Stomach (tissue), 9 donors: ENCODE measurements around the gene CYCS. TPM values are rescaled to one million over a fixed set of nuclear protein-coding genes. Genes with fewer than 3 reads are reported as not detected.
"Not testable (repeated sequence)": the region's sequence is repeated elsewhere in the genome, so short reads cannot be mapped to it uniquely, and the experiment has no call there.

Experiments
- DNase-seq, 2 donors: peaks; one replicate each; pipeline versions ENCODE4 v3.0.0 to v3.0.0-alpha.2; 2013 to 2019
- H3K27ac ChIP-seq, 5 donors: fragments of 200-600 bp in 4 of 5; sonication (generic) in 4 of 5; one replicate each; pipeline ENCODE4 v1.5.1; 2013 to 2019; ENCODE audit warnings: mild to moderate bottlenecking in 1 of 5, moderate library complexity in 1 of 5
- H3K27me3 ChIP-seq, 3 donors: fragments of 200-600 bp; sonication (generic); one replicate each; pipeline ENCODE4 v1.5.1; 2017 to 2019; ENCODE audit warnings: mixed run types in 1 of 3
- H3K36me3 ChIP-seq, 4 donors: fragments of 200-600 bp; sonication (generic); 1 replicate in 3 of 4; 2 replicates in 1 of 4; pipeline ENCODE4 v1.5.1; 2016 to 2019
- H3K4me1 ChIP-seq, 4 donors: fragments of 200-600 bp; sonication (generic); one replicate each; pipeline ENCODE4 v1.5.1; 2016 to 2019
- H3K4me3 ChIP-seq, 4 donors: fragments of 200-600 bp; sonication (generic) in 3 of 4; one replicate each; pipeline ENCODE4 v1.5.1; 2016 to 2019; ENCODE audit warnings: mild to moderate bottlenecking in 1 of 4
- H3K9me3 ChIP-seq, 4 donors: fragments of 200-600 bp; sonication (generic); one replicate each; pipeline ENCODE4 v1.5.1; 2016 to 2019
- EP300 ChIP-seq: sonication (generic); formaldehyde crosslinking; IDR thresholded peaks from one replicate; pipeline ENCODE4 v1.6.1; 2017; ENCODE audit warnings: antibody characterized with exemption
- POLR2A ChIP-seq, 4 donors: fragments of 450-650 bp; IDR thresholded peaks; one replicate each; pipeline ENCODE4 v1.6.1; 2016; ENCODE audit warnings: antibody characterized with exemption in 4 of 4, control low read depth in 2 of 4, mild to moderate bottlenecking in 1 of 4, moderate library complexity in 1 of 4
- POLR2AphosphoS5 ChIP-seq, 3 donors: sonication (generic); formaldehyde crosslinking; IDR thresholded peaks; one replicate each; pipeline ENCODE4 v1.6.1; 2016; ENCODE audit warnings: antibody characterized with exemption in 3 of 3
- WGBS, 5 donors: extraction: QIAGEN DNeasy Blood & Tissue Kit in 3 of 5; methylation state at CpG; one replicate each; pipeline versions ENCODE4 v1.1.5 to v1.1.7; 2013 to 2018; 5-methylcytosine and 5-hydroxymethylcytosine counted together
- intact Hi-C: fragments of 100-400 bp; cut with DNase I; formaldehyde crosslinking; loops from one replicate; pipeline ENCODE4 v1.15.1; 2023; ENCODE audit warnings: low total_unique reads
- polyA plus RNA-seq, 3 donors: library from polyadenylated mRNA; stranded (reverse); fragments of 200-250 nt; gene quantifications; one replicate each; pipeline ENCODE4 v1.2.3, GENCODE V29; 2013
- total RNA-seq, 5 donors: library from RNA; depleted of rRNA; stranded (reverse); fragments of >200 nt; gene quantifications; one replicate each; pipeline versions ENCODE4 v1.1.0 to v1.2.3, GENCODE V29; 2014 to 2016
- TF ChIP-seq, protein P1 (sequence below), 7 experiments: fragments of 450-650 bp in 4 of 7; fragments of 200-600 bp in 3 of 7; sonication (generic) in 3 of 7; IDR thresholded peaks; one replicate each; pipeline ENCODE4 v1.5.1; 2016 to 2019; ENCODE audit warnings: antibody characterized with exemption in 7 of 7, control low read depth in 2 of 7, mild to moderate bottlenecking in 1 of 7
- donor health status: healthy with polysubstance abuse.
- donor health status: Bipolar disorder and iron deficiency.
- donor health status: healthy.

The CYCS gene
- total and polyA plus RNA-seq, 8 donors = 34.5 to 124 (median 67.7) TPM

DNA sequence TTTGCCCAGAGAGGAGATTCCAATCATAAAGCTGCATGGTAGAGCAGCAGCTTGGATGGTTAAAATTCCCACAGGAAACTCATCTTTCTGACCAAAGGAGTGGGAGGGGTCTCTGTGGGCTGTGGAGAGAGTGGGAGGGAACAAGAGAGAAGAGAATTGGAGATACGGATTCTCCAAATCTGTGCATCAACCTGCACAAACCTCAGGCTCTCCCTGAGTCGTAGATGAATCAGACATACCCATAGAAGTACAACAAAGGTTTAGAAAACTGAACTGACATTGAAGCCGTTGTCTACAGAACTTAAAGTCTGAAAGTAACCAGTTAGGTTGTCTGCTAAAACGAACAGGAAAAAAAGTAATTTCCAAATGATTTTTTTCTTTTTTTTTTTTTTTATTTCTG lies 41.9 kb downstream of the CYCS start:
- H3K4me3 ChIP-seq = no peak overlapping the region
- TF ChIP-seq POLR2A (IDR thresholded peaks at IDR 0.05) (no peak), EP300 (no peak), POLR2AphosphoS5 (IDR thresholded peaks at IDR 0.05) (no peak)
- TF ChIP-seq, protein P1, sequence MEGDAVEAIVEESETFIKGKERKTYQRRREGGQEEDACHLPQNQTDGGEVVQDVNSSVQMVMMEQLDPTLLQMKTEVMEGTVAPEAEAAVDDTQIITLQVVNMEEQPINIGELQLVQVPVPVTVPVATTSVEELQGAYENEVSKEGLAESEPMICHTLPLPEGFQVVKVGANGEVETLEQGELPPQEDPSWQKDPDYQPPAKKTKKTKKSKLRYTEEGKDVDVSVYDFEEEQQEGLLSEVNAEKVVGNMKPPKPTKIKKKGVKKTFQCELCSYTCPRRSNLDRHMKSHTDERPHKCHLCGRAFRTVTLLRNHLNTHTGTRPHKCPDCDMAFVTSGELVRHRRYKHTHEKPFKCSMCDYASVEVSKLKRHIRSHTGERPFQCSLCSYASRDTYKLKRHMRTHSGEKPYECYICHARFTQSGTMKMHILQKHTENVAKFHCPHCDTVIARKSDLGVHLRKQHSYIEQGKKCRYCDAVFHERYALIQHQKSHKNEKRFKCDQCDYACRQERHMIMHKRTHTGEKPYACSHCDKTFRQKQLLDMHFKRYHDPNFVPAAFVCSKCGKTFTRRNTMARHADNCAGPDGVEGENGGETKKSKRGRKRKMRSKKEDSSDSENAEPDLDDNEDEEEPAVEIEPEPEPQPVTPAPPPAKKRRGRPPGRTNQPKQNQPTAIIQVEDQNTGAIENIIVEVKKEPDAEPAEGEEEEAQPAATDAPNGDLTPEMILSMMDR (IDR thresholded peaks at IDR 0.05) = no peak
- H3K27me3 ChIP-seq = peaks cover 0 to 9% (median 0%) of the 10 kb centered on the region in 3 donors
- no peaks in the 10 kb centered on the region for H3K36me3 ChIP-seq
- no peak overlapping the region for H3K27ac ChIP-seq
- intact Hi-C loops = no loop called here
- H3K9me3 ChIP-seq = no peaks in the 10 kb centered on the region
- H3K4me1 ChIP-seq = no peaks in the 10 kb centered on the region
- no peak for DNase-seq
- 75 to 83% (median 79%) methylated on average over 4 of the region's 4 CpGs for WGBS, 5 donors

- H3K36me3 ChIP-seq, intact Hi-C loops, H3K4me3 ChIP-seq, DNase-seq, H3K9me3 ChIP-seq, H3K27ac ChIP-seq, H3K27me3 ChIP-seq, H3K4me1 ChIP-seq: not testable (repeated sequence)
- WGBS, 5 donors = 76 to 88% (median 86%) methylated on average over 4 of the region's 4 CpGs
These were observed 43.0 kb downstream of the CYCS start for GRCh38 chr7:25082041-25082440.

DNA sequence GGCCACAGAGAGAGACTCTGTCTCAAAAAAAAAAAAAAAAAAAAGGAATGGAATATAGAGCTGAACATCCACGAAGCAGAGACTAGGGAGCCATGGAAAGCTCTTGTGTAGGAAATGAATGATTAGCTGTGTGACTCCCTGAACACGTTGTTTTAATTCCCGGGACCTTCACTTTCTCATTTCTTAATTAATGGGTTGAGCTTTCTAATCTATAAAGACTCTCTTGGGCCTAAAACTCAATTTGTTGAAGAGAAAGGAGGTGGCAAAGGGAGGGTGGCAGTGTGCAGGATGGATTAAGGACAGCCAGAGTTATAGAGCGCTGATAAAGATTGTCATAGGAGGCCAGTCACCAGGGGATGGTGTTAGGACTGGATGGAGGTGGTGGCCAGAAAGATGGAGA lies 48.0 kb downstream of the CYCS start:
- Histone ChIP-seq H3K27me3 (peaks cover 0 to 4% (median 0%) of the 10 kb centered on the region in 3 donors), H3K4me3 (no peak overlapping the region), H3K36me3 (no peaks in the 10 kb centered on the region), H3K9me3 (no peaks in the 10 kb centered on the region), H3K27ac (no peak overlapping the region), H3K4me1 (no peaks in the 10 kb centered on the region)
- no peak for TF ChIP-seq POLR2A (IDR thresholded peaks at IDR 0.05)
- TF ChIP-seq, protein P1 (IDR thresholded peaks at IDR 0.05) = no peak
- 85 to 91% (median 87%) methylated on average over 4 of the region's 4 CpGs for WGBS, 5 donors
- intact Hi-C loops = no loop called here
- no peak for DNase-seq

GRCh38 chr7:25075459-25075858 lies 49.6 kb downstream of the CYCS start:
- DNase-seq = no peak
- Histone ChIP-seq H3K36me3 (no peaks in the 10 kb centered on the region), H3K9me3 (no peaks in the 10 kb centered on the region), H3K4me1 (no peaks in the 10 kb centered on the region), H3K4me3 (no peak overlapping the region), H3K27ac (no peak overlapping the region), H3K27me3 (no peaks in the 10 kb centered on the region)
- intact Hi-C loops = no loop called here
- TF ChIP-seq POLR2A (IDR thresholded peaks at IDR 0.05) (no peak), POLR2AphosphoS5 (IDR thresholded peaks at IDR 0.05) (no peak), EP300 (no peak)
- TF ChIP-seq, protein P1 (IDR thresholded peaks at IDR 0.05) = no peak
- WGBS, 5 donors = 76 to 86% (median 79%) methylated on average over 8 of the region's 8 CpGs

DNA sequence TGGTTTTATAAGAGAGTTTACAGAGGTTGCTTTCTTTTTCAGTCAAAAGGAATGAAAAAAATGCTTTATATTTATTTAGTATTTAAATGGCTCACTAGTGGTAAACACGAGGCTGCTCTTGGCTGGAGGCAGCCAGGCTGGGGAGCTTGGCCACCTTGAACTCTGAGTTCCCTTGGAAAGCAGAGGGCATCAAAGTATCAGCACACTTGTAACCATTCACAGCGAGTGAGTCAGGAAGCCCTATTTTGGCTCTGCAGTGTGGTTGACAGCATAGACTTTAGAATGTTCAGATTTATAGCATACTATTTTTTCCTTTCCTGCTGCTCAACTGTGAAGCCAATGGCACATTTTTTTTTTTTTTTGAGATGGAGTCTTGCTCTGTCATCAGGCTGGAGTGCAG lies 51.6 kb downstream of the CYCS start:
- Histone ChIP-seq H3K27me3 (no peaks in the 10 kb centered on the region), H3K4me1 (peaks cover 7 to 11% (median 9%) of the 10 kb centered on the region in 4 donors), H3K9me3 (no peaks in the 10 kb centered on the region), H3K36me3 (no peaks in the 10 kb centered on the region), H3K27ac (no peak overlapping the region), H3K4me3 (no peak overlapping the region)
- WGBS, 5 donors = 13 to 24% (median 14%) methylated on average over 2 of the region's 2 CpGs
- TF ChIP-seq EP300 (no peak), POLR2AphosphoS5 (IDR thresholded peaks at IDR 0.05) (no peak), POLR2A (IDR thresholded peaks at IDR 0.05) (no peak)
- TF ChIP-seq, protein P1 (IDR thresholded peaks at IDR 0.05) = no peak
- peak in 1 of 2 donors; percentile 24 for DNase-seq
- intact Hi-C loops = loop anchor here (5.0 kb wide), 1 partner anchor 256 kb away; no protein-coding TSS in a partner anchor

Other genes with a start within 250 kb of the CYCS start
- 10 to 100 TPM in 4 of 5 donors, 1 to 10 TPM in 1; 7.2 to 25.0 (median 15.1) TPM for gene OSBPL3, start 145.1 kb downstream of the CYCS start, total RNA-seq
- 1 to 10 TPM; 2.0 to 8.1 (median 2.9) TPM for gene OSBPL3, start 145.1 kb downstream of the CYCS start, polyA plus RNA-seq
- not detected for gene NPVF, start 103.2 kb upstream of the CYCS start, total RNA-seq
- not detected for gene NPVF, start 103.2 kb upstream of the CYCS start, polyA plus RNA-seq